ENCODE measurements around the gene BIRC7.

BIRC7 gene

DNA sequence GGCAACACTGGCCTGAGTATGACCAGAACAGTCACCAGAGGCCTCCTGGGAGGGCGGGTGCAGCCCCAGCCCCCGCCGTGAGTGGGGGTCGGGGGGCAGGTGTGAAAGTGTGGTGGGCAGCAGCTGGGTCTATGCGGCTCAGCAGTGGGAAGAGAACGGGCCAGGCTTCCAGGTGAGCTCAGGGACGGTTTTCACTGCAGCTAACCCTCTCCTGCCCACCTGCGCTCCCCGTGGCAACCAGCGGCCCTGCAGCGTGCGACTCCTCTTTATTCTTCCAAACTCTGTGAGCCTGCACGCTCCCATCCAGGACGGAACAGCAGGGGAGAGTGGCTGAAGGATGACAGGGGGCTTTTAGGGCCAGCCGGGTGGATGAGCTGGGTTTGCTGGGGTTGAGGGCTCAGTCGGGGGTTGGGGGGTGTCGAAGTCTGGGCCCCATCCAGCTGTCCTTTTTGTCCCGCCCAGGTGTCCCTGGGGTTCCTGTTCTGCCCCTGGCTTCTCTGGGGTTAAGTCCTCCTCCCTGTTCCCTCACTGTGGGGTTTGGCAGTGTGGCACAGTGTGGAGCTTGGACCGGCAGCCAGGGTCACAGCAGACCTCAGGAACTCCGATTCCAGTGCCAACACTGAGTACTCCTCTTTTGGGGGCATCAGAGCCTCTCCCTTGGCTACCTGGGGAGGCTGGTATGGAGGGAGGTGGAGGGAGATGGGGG, 859 bp upstream of the BIRC7 start:
- H3K4me3 ChIP-seq (ENCODE audit: insufficient read depth, low read depth, low read length) = no peak overlapping the region

DNA sequence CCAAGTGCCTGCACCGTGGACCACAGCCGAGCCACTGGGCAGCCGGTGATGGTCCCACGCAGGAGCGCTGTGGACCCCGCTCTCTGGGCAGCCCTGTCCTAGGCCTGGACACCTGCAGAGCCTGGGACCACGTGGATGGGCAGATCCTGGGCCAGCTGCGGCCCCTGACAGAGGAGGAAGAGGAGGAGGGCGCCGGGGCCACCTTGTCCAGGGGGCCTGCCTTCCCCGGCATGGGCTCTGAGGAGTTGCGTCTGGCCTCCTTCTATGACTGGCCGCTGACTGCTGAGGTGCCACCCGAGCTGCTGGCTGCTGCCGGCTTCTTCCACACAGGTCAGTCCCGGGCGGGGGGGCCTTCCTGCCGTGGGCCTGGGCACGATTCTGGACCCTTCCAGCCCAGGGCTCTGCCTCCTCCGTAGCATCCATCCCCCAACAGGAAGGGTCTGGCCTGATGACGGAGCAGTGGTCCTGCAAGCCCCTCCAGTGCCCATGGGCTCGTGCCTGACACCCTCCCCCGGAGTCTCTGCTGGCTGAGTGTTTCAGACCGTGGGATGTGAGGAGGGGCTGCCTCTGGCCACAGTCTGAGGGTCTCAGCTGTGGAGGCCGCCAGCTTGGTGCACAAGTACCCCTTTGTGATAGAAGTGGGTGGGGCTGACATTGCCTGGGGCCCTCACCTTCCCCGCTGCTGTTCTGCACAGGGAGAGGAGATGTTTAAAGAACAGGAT, 572 bp downstream of the BIRC7 start:
- Histone ChIP-seq H3K36me3 (ENCODE audit: control insufficient read depth, insufficient read depth, low read length) (no peaks in the 10 kb centered on the region), H3K4me3 (ENCODE audit: insufficient read depth, low read depth, low read length) (no peak overlapping the region), H3K27ac (ENCODE audit: insufficient read depth, low read depth, low read length, poor library complexity, severe bottlenecking) (no peak overlapping the region), H3K4me1 (ENCODE audit: control insufficient read depth, insufficient read depth, low read length) (peaks cover 12% of the 10 kb centered on the region), H3K27me3 (ENCODE audit: control insufficient read depth, insufficient read depth, low read length, poor library complexity, severe bottlenecking) (no peaks in the 10 kb centered on the region), H3K9me3 (ENCODE audit: control insufficient read depth, low read length) (no peaks in the 10 kb centered on the region)
- 84 to 85% methylated on average over 26 of the region's 26 CpGs for WGBS, 2 experiments

More for the DNA sequence above, 859 bp upstream of the BIRC7 start:
- Histone ChIP-seq H3K36me3 (ENCODE audit: control insufficient read depth, insufficient read depth, low read length) (no peaks in the 10 kb centered on the region), H3K27me3 (ENCODE audit: control insufficient read depth, insufficient read depth, low read length, poor library complexity, severe bottlenecking) (no peaks in the 10 kb centered on the region), H3K27ac (ENCODE audit: insufficient read depth, low read depth, low read length, poor library complexity, severe bottlenecking) (no peak overlapping the region), H3K4me1 (ENCODE audit: control insufficient read depth, insufficient read depth, low read length) (peaks cover 12% of the 10 kb centered on the region), H3K9me3 (ENCODE audit: control insufficient read depth, low read length) (no peaks in the 10 kb centered on the region)
- whole genome bisulfite sequencing, 2 experiments = 13 to 14% methylated on average over 20 of the region's 20 CpGs

DNA sequence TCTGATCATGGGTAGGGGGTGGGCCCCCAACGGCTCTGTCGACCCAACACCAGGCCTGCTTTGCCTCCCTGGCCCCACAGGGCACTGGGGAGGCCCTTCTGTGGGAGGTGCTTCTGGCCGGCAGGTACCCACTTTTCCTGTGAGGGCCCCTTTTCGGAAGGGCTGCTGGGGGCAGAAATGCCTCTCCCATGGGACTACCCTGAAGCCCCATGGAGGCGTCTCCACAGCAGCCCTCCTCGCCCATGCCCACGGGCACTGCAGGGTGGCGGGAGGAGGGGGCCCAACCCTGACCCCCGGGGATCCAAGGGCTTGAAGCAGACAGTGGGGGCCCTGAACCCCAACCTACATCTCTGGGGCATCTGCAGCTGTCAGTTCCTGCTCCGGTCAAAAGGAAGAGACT, 2.3 kb downstream of the BIRC7 start:
- H3K36me3 ChIP-seq (ENCODE audit: control insufficient read depth, insufficient read depth, low read length) = no peaks in the 10 kb centered on the region
- H3K4me1 ChIP-seq (ENCODE audit: control insufficient read depth, insufficient read depth, low read length) = peaks cover 12% of the 10 kb centered on the region
- H3K9me3 ChIP-seq (ENCODE audit: control insufficient read depth, low read length) = no peaks in the 10 kb centered on the region
- H3K27ac ChIP-seq (ENCODE audit: insufficient read depth, low read depth, low read length, poor library complexity, severe bottlenecking) = no peak overlapping the region
- no peak overlapping the region for H3K4me3 ChIP-seq (ENCODE audit: insufficient read depth, low read depth, low read length)
- no peaks in the 10 kb centered on the region for H3K27me3 ChIP-seq (ENCODE audit: control insufficient read depth, insufficient read depth, low read length, poor library complexity, severe bottlenecking)
- 93% methylated on average over 10 of the region's 10 CpGs for WGBS, 2 experiments

DNA sequence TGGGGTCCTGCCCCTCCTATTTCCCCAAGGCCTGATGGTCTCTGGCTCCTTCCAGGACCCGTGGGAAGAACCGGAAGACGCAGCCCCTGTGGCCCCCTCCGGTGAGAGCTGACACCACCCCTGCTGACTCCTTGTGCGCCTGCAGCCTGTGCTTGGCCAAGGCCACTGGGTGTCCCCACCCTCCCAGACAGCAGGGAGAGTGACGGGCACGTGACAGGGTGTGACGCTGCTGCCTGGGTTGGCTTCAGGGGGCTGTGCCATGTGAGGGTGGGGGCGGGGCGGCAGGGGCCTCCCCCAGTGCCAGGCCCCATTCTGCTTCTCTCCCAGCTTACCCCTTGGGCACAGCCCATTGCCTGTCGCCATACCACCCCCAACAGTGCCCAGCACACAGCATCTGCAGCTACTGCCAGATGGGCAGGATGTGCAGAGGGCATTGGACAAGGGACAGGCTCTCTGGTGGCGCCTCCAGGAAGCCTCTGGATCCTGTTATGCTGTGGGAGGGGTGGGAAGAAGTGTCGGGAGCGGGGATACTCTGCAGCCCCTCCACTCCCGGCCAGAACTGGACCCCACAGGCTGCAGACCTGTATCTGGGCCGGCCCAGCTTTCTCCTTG, 2.9 kb downstream of the BIRC7 start:
- H3K4me3 ChIP-seq (ENCODE audit: insufficient read depth, low read depth, low read length) = no peak overlapping the region
- H3K9me3 ChIP-seq (ENCODE audit: control insufficient read depth, low read length) = no peaks in the 10 kb centered on the region
- H3K36me3 ChIP-seq (ENCODE audit: control insufficient read depth, insufficient read depth, low read length) = no peaks in the 10 kb centered on the region
- no peaks in the 10 kb centered on the region for H3K27me3 ChIP-seq (ENCODE audit: control insufficient read depth, insufficient read depth, low read length, poor library complexity, severe bottlenecking)
- 80 to 81% methylated on average over 16 of the region's 16 CpGs for WGBS, 2 experiments
- H3K27ac ChIP-seq (ENCODE audit: insufficient read depth, low read depth, low read length, poor library complexity, severe bottlenecking) = no peak overlapping the region
- H3K4me1 ChIP-seq (ENCODE audit: control insufficient read depth, insufficient read depth, low read length) = peaks cover 12% of the 10 kb centered on the region

DNA sequence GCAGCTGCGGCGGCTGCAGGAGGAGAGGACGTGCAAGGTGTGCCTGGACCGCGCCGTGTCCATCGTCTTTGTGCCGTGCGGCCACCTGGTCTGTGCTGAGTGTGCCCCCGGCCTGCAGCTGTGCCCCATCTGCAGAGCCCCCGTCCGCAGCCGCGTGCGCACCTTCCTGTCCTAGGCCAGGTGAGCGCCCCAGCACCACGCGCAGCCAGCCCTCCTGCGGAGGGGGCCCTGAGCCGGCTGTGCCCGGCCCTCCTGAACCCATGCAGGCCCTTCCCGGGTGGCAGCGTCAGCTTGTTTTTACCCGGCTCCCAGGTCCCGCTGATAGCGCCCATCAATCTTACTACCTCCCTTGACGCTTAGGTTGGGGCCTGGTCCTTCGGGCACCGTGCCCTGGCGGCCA, 3.7 kb downstream of the BIRC7 start:
- H3K36me3 ChIP-seq (ENCODE audit: control insufficient read depth, insufficient read depth, low read length) = no peaks in the 10 kb centered on the region
- peaks cover 14% of the 10 kb centered on the region for H3K4me1 ChIP-seq (ENCODE audit: control insufficient read depth, insufficient read depth, low read length)
- H3K9me3 ChIP-seq (ENCODE audit: control insufficient read depth, low read length) = no peaks in the 10 kb centered on the region
- H3K4me3 ChIP-seq (ENCODE audit: insufficient read depth, low read depth, low read length) = no peak overlapping the region
- no peak overlapping the region for H3K27ac ChIP-seq (ENCODE audit: insufficient read depth, low read depth, low read length, poor library complexity, severe bottlenecking)
- WGBS, 2 experiments = 93% methylated on average over 30 of the region's 30 CpGs
- no peaks in the 10 kb centered on the region for H3K27me3 ChIP-seq (ENCODE audit: control insufficient read depth, insufficient read depth, low read length, poor library complexity, severe bottlenecking)

DNA sequence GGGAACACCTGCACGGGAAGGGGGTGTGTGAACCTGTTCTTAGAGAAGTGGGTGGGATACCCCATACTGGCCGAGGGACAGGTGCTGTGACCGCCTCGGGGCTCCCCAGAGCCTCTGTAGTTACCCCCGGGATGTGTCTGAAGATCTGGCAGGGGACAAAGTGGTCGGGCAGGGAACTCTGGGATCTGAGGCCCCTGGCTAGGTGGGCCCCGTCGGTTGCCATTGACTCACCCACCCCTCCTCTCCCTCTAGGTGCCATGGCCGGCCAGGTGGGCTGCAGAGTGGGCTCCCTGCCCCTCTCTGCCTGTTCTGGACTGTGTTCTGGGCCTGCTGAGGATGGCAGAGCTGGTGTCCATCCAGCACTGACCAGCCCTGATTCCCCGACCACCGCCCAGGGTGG, 4.3 kb downstream of the BIRC7 start:
- no peak overlapping the region for H3K4me3 ChIP-seq (ENCODE audit: insufficient read depth, low read depth, low read length)
- WGBS, 2 experiments = 91 to 95% methylated on average over 11 of the region's 11 CpGs
- no peaks in the 10 kb centered on the region for H3K36me3 ChIP-seq (ENCODE audit: control insufficient read depth, insufficient read depth, low read length)
- no peak overlapping the region for H3K27ac ChIP-seq (ENCODE audit: insufficient read depth, low read depth, low read length, poor library complexity, severe bottlenecking)
- no peaks in the 10 kb centered on the region for H3K27me3 ChIP-seq (ENCODE audit: control insufficient read depth, insufficient read depth, low read length, poor library complexity, severe bottlenecking)
- H3K4me1 ChIP-seq (ENCODE audit: control insufficient read depth, insufficient read depth, low read length) = peaks cover 12% of the 10 kb centered on the region
- no peaks in the 10 kb centered on the region for H3K9me3 ChIP-seq (ENCODE audit: control insufficient read depth, low read length)

DNA sequence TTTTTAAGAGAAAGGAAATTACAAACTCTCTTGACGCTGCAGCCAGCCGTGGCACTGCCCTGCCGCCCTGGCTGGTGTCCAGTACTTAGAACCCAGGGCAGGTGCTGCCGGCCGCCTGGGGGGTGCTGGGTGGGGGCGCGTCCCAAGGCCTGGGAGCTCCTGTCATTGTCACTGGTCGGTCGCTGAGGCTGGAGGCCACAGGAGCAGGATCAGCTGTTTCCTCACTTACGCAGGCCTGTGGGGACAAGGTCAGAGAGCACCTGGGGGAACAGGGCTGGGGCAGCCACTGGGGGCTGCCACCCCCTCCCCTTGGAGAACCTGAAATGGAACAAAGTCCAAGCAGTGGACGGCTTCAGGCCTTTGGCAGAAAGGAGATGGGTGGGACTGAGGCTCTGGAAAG, 5.6 kb downstream of the BIRC7 start:
- H3K9me3 ChIP-seq (ENCODE audit: control insufficient read depth, low read length) = no peaks in the 10 kb centered on the region
- peaks cover 5% of the 10 kb centered on the region for H3K4me1 ChIP-seq (ENCODE audit: control insufficient read depth, insufficient read depth, low read length)
- no peaks in the 10 kb centered on the region for H3K27me3 ChIP-seq (ENCODE audit: control insufficient read depth, insufficient read depth, low read length, poor library complexity, severe bottlenecking)
- no peaks in the 10 kb centered on the region for H3K36me3 ChIP-seq (ENCODE audit: control insufficient read depth, insufficient read depth, low read length)
- WGBS, 2 experiments = 92% methylated on average over 11 of the region's 11 CpGs
- H3K27ac ChIP-seq (ENCODE audit: insufficient read depth, low read depth, low read length, poor library complexity, severe bottlenecking) = no peak overlapping the region
- H3K4me3 ChIP-seq (ENCODE audit: insufficient read depth, low read depth, low read length) = no peak overlapping the region

DNA sequence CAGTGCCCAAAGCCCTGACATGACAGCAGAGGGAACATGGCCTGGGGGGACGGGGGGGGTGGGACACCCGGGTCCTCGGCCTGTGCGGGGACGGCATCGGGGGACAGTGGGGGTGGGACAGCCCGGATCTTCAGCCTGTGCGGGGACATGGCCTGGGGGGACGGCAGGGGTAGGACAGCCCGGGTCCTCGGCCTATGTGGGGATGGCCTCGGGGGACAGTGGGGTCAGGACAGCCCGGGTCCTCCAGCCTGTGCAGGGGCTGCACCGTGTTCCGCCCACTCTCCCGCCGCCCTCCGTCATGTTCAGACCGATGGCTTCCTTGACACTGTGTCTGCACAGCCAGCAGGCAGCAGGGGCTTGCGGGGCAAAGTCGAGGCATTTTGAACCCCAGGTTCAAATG, 7.0 kb downstream of the BIRC7 start:
- H3K4me1 ChIP-seq (ENCODE audit: control insufficient read depth, insufficient read depth, low read length) = peaks cover 12% of the 10 kb centered on the region
- no peak overlapping the region for H3K4me3 ChIP-seq (ENCODE audit: insufficient read depth, low read depth, low read length)
- no peaks in the 10 kb centered on the region for H3K9me3 ChIP-seq (ENCODE audit: control insufficient read depth, low read length)
- no peak overlapping the region for H3K27ac ChIP-seq (ENCODE audit: insufficient read depth, low read depth, low read length, poor library complexity, severe bottlenecking)
- no peaks in the 10 kb centered on the region for H3K27me3 ChIP-seq (ENCODE audit: control insufficient read depth, insufficient read depth, low read length, poor library complexity, severe bottlenecking)
- no peaks in the 10 kb centered on the region for H3K36me3 ChIP-seq (ENCODE audit: control insufficient read depth, insufficient read depth, low read length)
- 94% methylated on average over 21 of the region's 21 CpGs for WGBS, 2 experiments

DNA sequence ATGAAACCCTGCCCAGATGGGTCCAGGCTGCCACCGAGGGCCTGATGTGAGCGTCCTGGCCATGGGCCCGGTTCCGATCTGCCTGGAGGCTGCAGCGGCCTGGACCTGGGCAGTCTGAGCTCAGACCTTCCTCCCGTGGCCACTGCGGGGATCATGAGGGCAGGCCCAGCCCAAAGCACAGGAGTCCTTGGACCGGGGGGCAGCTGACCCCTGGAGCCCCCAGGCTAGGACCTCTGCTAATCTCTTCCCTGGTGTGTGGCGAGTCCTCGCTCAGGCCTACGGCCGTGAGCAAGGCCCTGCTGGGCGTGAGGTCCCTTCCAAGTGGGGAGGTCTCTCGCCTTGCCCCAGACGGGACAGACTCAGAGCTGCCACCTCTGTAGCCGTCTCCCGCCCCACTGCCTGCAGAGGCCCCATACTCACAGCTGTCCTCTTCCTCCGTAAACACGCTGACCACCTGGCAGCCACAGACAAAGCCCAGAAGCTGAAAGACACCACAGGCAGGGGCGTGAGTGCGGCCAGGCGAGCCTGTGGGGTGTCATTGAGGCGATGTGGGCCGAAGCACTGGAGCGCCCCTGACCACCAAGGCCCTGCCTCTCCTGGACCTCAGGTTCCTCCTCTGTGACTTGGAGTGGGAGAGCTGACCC, 8.0 kb downstream of the BIRC7 start:
- Histone ChIP-seq H3K4me1 (ENCODE audit: control insufficient read depth, insufficient read depth, low read length) (peaks cover 22% of the 10 kb centered on the region), H3K9me3 (ENCODE audit: control insufficient read depth, low read length) (no peaks in the 10 kb centered on the region), H3K27me3 (ENCODE audit: control insufficient read depth, insufficient read depth, low read length, poor library complexity, severe bottlenecking) (no peaks in the 10 kb centered on the region), H3K27ac (ENCODE audit: insufficient read depth, low read depth, low read length, poor library complexity, severe bottlenecking) (no peak overlapping the region), H3K36me3 (ENCODE audit: control insufficient read depth, insufficient read depth, low read length) (no peaks in the 10 kb centered on the region), H3K4me3 (ENCODE audit: insufficient read depth, low read depth, low read length) (no peak overlapping the region)
- WGBS, 2 experiments = 85% methylated on average over 25 of the region's 25 CpGs

DNA sequence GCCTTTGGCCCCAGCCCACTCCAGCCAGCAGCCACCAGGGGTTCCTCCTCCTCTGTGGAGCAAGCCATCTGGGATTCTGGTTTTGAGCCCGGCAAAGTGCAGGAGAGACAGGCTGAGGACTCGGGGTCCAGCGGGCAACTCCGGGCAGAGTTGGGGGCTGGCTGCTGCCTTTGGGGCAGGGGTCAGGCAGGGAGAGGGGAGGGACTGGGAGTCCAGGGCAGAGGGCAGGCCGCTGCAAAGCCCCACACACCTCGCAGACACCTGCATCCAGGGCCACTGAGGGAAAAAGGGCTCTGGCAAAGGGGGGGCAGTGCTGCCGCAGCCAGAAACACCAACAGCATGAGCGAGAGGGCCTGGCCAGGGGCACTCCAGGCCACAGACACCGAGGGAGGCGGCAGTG, 8.8 kb downstream of the BIRC7 start:
- Histone ChIP-seq H3K27ac (ENCODE audit: insufficient read depth, low read depth, low read length, poor library complexity, severe bottlenecking) (no peak overlapping the region), H3K4me3 (ENCODE audit: insufficient read depth, low read depth, low read length) (no peak overlapping the region), H3K36me3 (ENCODE audit: control insufficient read depth, insufficient read depth, low read length) (no peaks in the 10 kb centered on the region), H3K27me3 (ENCODE audit: control insufficient read depth, insufficient read depth, low read length, poor library complexity, severe bottlenecking) (no peaks in the 10 kb centered on the region), H3K9me3 (ENCODE audit: control insufficient read depth, low read length) (no peaks in the 10 kb centered on the region), H3K4me1 (ENCODE audit: control insufficient read depth, insufficient read depth, low read length) (peaks cover 22% of the 10 kb centered on the region)
- 94 to 95% methylated on average over 10 of the region's 10 CpGs for WGBS, 2 experiments

Measured in ectodermal cell (in vitro differentiated cells).